HEK293 (cell line): ENCODE results near the gene ATPAF2.

Experiments
- CTCF ChIA-PET: fragments of 350-600 bp; formaldehyde crosslinking; extraction: SDS; loops from one replicate; lab custom pipeline; 2021; ENCODE audit warnings: antibody characterized with exemption; lab: Yijun Ruan, JAX
- POLR2A ChIA-PET: fragments of 300-600 bp; formaldehyde crosslinking; extraction: SDS; loops from one replicate; lab custom pipeline; 2020; ENCODE audit warnings: antibody characterized with exemption, inconsistent platforms; lab: Yijun Ruan, JAX
- H3K27ac ChIP-seq: fragments of 200-500 bp; sonication (Bioruptor generic); 2 replicates; pipeline ENCODE4 v1.5.1; 2014; ENCODE audit warnings: low read depth, low read length, control low read depth, inconsistent platforms; ENCODE audit errors: extremely low read depth
- H3K36me3 ChIP-seq, 2 experiments: fragments of 200-500 bp in 1 of 2; sonication (Bioruptor generic) in 1 of 2; 1 replicate in 1 of 2; 2 replicates in 1 of 2; pipeline ENCODE4 v1.5.1; 2014 to 2017; ENCODE audit warnings: inconsistent platforms in 2 of 2, low read length in 2 of 2; ENCODE audit not compliant: control insufficient read depth in 2 of 2, insufficient read depth in 1 of 2
- H3K4me1 ChIP-seq: fragments of 200-500 bp; sonication (Bioruptor generic); 2 replicates; pipeline ENCODE4 v1.5.1; 2014; ENCODE audit warnings: mild to moderate bottlenecking, low read length, inconsistent platforms; ENCODE audit not compliant: control insufficient read depth, insufficient read depth
- H3K4me3 ChIP-seq: 2 replicates; pipeline ENCODE4 v1.5.1; 2011; ENCODE audit warnings: low read depth, mild to moderate bottlenecking, control low read depth, low read length, moderate library complexity
- H3K9me3 ChIP-seq: fragments of 200-500 bp; sonication (Bioruptor generic); 2 replicates; pipeline ENCODE4 v1.5.1; 2014; ENCODE audit warnings: low read depth, low read length, inconsistent platforms; ENCODE audit not compliant: control insufficient read depth, insufficient read depth
- BCL11B ChIP-seq: fragments of 450-650 bp; formaldehyde crosslinking; IDR thresholded peaks from 2 replicates; pipeline ENCODE4 v1.5.1; 2016; ENCODE audit warnings: low read depth, missing biosample characterization, missing genetic modification characterization
- IKZF3 ChIP-seq: fragments of 450-650 bp; IDR thresholded peaks from 2 replicates; pipeline ENCODE4 v1.5.0; 2018; ENCODE audit warnings: missing biosample characterization, mild to moderate bottlenecking, missing genetic modification characterization, moderate library complexity
- REPIN1 ChIP-seq: fragments of 450-650 bp; formaldehyde crosslinking; IDR thresholded peaks from 2 replicates; pipeline ENCODE4 v1.5.1; 2017; ENCODE audit warnings: missing biosample characterization, missing genetic modification characterization, low read depth
- SCRT2 ChIP-seq: fragments of 450-650 bp; formaldehyde crosslinking; IDR thresholded peaks from 2 replicates; pipeline ENCODE4 v1.5.1; 2016; ENCODE audit warnings: missing biosample characterization, missing genetic modification characterization
- ZBTB21 ChIP-seq: fragments of 450-650 bp; formaldehyde crosslinking; IDR thresholded peaks from 2 replicates; pipeline ENCODE4 v1.5.1; 2017; ENCODE audit warnings: missing biosample characterization, missing genetic modification characterization
- ZBTB48 ChIP-seq: fragments of 450-650 bp; formaldehyde crosslinking; IDR thresholded peaks from 2 replicates; pipeline ENCODE4 v1.5.1; 2016; ENCODE audit warnings: missing biosample characterization, missing genetic modification characterization
- ZNF133 ChIP-seq: fragments of 450-650 bp; formaldehyde crosslinking; IDR thresholded peaks from 2 replicates; pipeline ENCODE4 v1.5.1; 2016; ENCODE audit warnings: missing biosample characterization, missing genetic modification characterization
- ZNF16 ChIP-seq: fragments of 450-650 bp; formaldehyde crosslinking; IDR thresholded peaks from 2 replicates; pipeline ENCODE4 v1.5.1; 2016; ENCODE audit warnings: low read depth, missing biosample characterization, missing genetic modification characterization
- ZNF211 ChIP-seq: fragments of 450-650 bp; formaldehyde crosslinking; IDR thresholded peaks from 2 replicates; pipeline ENCODE4 v1.5.1; 2016; ENCODE audit warnings: low read depth, missing biosample characterization, missing genetic modification characterization
- ZNF223 ChIP-seq: fragments of 450-650 bp; formaldehyde crosslinking; IDR thresholded peaks from 2 replicates; pipeline ENCODE4 v1.5.1; 2016; ENCODE audit warnings: missing biosample characterization, missing genetic modification characterization
- ZNF354C ChIP-seq: fragments of 450-650 bp; formaldehyde crosslinking; IDR thresholded peaks from 2 replicates; pipeline ENCODE4 v1.5.1; 2016; ENCODE audit warnings: missing biosample characterization, missing genetic modification characterization, low read depth, borderline replicate concordance
- ZNF529 ChIP-seq: fragments of 450-650 bp; formaldehyde crosslinking; IDR thresholded peaks from 2 replicates; pipeline ENCODE4 v1.5.1; 2017; ENCODE audit warnings: missing genetic modification characterization, missing biosample characterization; ENCODE audit not compliant: insufficient replicate concordance
- ZNF571 ChIP-seq: fragments of 450-650 bp; formaldehyde crosslinking; IDR thresholded peaks from 2 replicates; pipeline ENCODE4 v1.5.0; 2017; ENCODE audit warnings: missing biosample characterization, missing genetic modification characterization
- ZNF580 ChIP-seq: fragments of 450-650 bp; formaldehyde crosslinking; IDR thresholded peaks from 2 replicates; pipeline ENCODE4 v1.5.1; 2016; ENCODE audit warnings: missing biosample characterization, missing genetic modification characterization
- ZSCAN30 ChIP-seq: fragments of 450-650 bp; IDR thresholded peaks from 2 replicates; pipeline ENCODE4 v1.5.1; 2018; ENCODE audit warnings: missing biosample characterization, mild to moderate bottlenecking, missing genetic modification characterization, moderate library complexity
- TF ChIP-seq, protein P1 (sequence below): fragments of 450-650 bp; formaldehyde crosslinking; IDR thresholded peaks from 2 replicates; pipeline ENCODE4 v1.5.1; 2017; ENCODE audit warnings: missing biosample characterization, missing genetic modification characterization
- TF ChIP-seq, protein P2 (sequence below): fragments of 450-650 bp; formaldehyde crosslinking; IDR thresholded peaks from 2 replicates; pipeline ENCODE4 v1.5.1; 2016; ENCODE audit warnings: missing biosample characterization, missing genetic modification characterization
- TF ChIP-seq, protein P3 (sequence below): fragments of 450-650 bp; formaldehyde crosslinking; IDR thresholded peaks from 2 replicates; pipeline ENCODE4 v1.5.1; 2016; ENCODE audit warnings: missing biosample characterization, missing genetic modification characterization
- TF ChIP-seq, protein P4 (sequence below): fragments of 450-650 bp; formaldehyde crosslinking; IDR thresholded peaks from 2 replicates; pipeline ENCODE4 v1.5.1; 2017; ENCODE audit warnings: missing biosample characterization, mild to moderate bottlenecking, missing genetic modification characterization, moderate library complexity
- TF ChIP-seq, protein P5 (sequence below): fragments of 450-650 bp; formaldehyde crosslinking; IDR thresholded peaks from 2 replicates; pipeline ENCODE4 v1.5.1; 2017; ENCODE audit warnings: missing biosample characterization, missing genetic modification characterization
- TF ChIP-seq, protein P6 (sequence below): fragments of 450-650 bp; formaldehyde crosslinking; IDR thresholded peaks from 2 replicates; pipeline ENCODE4 v1.5.1; 2016; ENCODE audit warnings: missing biosample characterization, missing genetic modification characterization

The ATPAF2 gene

GRCh38 chr17:18059283-18059682 is 20.3 kb upstream of the ATPAF2 start:
- ChIA-PET POLR2A (no interaction called here), CTCF (interaction anchor here (1.2 kb wide), 1 partner anchor 140 kb away, joined by 3 read pairs; no protein-coding TSS in a partner anchor)
- Histone ChIP-seq H3K4me1 (no peaks in the 10 kb centered on the region), H3K4me3 (no peak overlapping the region), H3K36me3 (peaks cover 66 to 79% of the 10 kb centered on the region in 2 experiments), H3K27ac (no peak overlapping the region; the same call in 1 of the 2 replicates), H3K9me3 (no peaks in the 10 kb centered on the region)
- TF ChIP-seq, protein P1, sequence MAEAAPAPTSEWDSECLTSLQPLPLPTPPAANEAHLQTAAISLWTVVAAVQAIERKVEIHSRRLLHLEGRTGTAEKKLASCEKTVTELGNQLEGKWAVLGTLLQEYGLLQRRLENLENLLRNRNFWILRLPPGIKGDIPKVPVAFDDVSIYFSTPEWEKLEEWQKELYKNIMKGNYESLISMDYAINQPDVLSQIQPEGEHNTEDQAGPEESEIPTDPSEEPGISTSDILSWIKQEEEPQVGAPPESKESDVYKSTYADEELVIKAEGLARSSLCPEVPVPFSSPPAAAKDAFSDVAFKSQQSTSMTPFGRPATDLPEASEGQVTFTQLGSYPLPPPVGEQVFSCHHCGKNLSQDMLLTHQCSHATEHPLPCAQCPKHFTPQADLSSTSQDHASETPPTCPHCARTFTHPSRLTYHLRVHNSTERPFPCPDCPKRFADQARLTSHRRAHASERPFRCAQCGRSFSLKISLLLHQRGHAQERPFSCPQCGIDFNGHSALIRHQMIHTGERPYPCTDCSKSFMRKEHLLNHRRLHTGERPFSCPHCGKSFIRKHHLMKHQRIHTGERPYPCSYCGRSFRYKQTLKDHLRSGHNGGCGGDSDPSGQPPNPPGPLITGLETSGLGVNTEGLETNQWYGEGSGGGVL (tag by site-specific recombination): no peak
- TF ChIP-seq ZNF16 (tag by site-specific recombination): no peak
- TF ChIP-seq BCL11B (tag by site-specific recombination): no peak

DNA sequence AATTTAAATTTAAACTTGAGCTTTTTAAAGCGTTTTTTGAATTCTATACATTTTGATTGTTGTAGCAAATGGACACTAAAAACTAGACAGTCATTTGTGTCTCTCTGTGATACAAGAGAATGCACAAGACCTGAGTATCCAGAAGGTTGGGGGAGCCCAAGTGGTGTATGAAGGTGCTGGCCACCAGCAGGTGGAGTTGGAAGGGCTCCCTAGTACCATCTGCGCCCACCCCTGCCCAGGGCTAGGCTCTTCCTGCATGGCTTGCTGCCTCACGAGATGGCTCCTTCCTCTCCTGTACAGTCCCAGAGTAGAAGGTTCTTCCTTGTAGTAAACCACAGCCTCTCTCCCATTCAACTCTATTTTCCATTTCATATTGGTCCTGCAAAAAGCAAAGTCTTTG is 17.2 kb upstream of the ATPAF2 start:
- H3K4me3 ChIP-seq: no peak overlapping the region
- CTCF ChIA-PET: interaction anchor here (1.0 kb wide), 1 partner anchor 37 kb away, joined by 3 read pairs; no protein-coding TSS in a partner anchor
- no peaks in the 10 kb centered on the region for H3K9me3 ChIP-seq
- H3K36me3 ChIP-seq: peaks cover 47 to 70% of the 10 kb centered on the region in 2 experiments
- H3K27ac ChIP-seq: no peak overlapping the region
- H3K4me1 ChIP-seq: no peaks in the 10 kb centered on the region
- TF ChIP-seq, protein P2, sequence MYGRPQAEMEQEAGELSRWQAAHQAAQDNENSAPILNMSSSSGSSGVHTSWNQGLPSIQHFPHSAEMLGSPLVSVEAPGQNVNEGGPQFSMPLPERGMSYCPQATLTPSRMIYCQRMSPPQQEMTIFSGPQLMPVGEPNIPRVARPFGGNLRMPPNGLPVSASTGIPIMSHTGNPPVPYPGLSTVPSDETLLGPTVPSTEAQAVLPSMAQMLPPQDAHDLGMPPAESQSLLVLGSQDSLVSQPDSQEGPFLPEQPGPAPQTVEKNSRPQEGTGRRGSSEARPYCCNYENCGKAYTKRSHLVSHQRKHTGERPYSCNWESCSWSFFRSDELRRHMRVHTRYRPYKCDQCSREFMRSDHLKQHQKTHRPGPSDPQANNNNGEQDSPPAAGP (tag by site-specific recombination): no peak
- TF ChIP-seq ZNF354C (tag by site-specific recombination) (no peak), ZSCAN30 (no peak), ZNF211 (no peak), IKZF3 (tag by site-specific recombination) (no peak), ZBTB48 (no peak), ZNF580 (tag by site-specific recombination) (no peak), ZNF133 (tag by site-specific recombination) (no peak), SCRT2 (tag by site-specific recombination) (no peak), ZNF529 (no peak)
- TF ChIP-seq, protein P3, sequence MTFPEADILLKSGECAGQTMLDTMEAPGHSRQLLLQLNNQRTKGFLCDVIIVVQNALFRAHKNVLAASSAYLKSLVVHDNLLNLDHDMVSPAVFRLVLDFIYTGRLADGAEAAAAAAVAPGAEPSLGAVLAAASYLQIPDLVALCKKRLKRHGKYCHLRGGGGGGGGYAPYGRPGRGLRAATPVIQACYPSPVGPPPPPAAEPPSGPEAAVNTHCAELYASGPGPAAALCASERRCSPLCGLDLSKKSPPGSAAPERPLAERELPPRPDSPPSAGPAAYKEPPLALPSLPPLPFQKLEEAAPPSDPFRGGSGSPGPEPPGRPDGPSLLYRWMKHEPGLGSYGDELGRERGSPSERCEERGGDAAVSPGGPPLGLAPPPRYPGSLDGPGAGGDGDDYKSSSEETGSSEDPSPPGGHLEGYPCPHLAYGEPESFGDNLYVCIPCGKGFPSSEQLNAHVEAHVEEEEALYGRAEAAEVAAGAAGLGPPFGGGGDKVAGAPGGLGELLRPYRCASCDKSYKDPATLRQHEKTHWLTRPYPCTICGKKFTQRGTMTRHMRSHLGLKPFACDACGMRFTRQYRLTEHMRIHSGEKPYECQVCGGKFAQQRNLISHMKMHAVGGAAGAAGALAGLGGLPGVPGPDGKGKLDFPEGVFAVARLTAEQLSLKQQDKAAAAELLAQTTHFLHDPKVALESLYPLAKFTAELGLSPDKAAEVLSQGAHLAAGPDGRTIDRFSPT (tag by site-specific recombination): no peak
- TF ChIP-seq, protein P4, sequence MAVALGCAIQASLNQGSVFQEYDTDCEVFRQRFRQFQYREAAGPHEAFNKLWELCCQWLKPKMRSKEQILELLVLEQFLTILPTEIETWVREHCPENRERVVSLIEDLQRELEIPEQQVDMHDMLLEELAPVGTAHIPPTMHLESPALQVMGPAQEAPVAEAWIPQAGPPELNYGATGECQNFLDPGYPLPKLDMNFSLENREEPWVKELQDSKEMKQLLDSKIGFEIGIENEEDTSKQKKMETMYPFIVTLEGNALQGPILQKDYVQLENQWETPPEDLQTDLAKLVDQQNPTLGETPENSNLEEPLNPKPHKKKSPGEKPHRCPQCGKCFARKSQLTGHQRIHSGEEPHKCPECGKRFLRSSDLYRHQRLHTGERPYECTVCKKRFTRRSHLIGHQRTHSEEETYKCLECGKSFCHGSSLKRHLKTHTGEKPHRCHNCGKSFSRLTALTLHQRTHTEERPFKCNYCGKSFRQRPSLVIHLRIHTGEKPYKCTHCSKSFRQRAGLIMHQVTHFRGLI (tag by site-specific recombination): no peak
- TF ChIP-seq, all 188 proteins: peak for 0
- POLR2A ChIA-PET: no interaction called here

GRCh38 chr17:18055597-18055996 is 16.6 kb upstream of the ATPAF2 start:
- ChIA-PET POLR2A (no interaction called here), CTCF (no interaction called here)
- H3K36me3 ChIP-seq: peaks cover 51 to 66% of the 10 kb centered on the region in 2 experiments
- no peak overlapping the region for H3K27ac ChIP-seq
- H3K4me1 ChIP-seq: no peaks in the 10 kb centered on the region
- no peak overlapping the region for H3K4me3 ChIP-seq
- H3K9me3 ChIP-seq: no peaks in the 10 kb centered on the region
- TF ChIP-seq, protein P5, sequence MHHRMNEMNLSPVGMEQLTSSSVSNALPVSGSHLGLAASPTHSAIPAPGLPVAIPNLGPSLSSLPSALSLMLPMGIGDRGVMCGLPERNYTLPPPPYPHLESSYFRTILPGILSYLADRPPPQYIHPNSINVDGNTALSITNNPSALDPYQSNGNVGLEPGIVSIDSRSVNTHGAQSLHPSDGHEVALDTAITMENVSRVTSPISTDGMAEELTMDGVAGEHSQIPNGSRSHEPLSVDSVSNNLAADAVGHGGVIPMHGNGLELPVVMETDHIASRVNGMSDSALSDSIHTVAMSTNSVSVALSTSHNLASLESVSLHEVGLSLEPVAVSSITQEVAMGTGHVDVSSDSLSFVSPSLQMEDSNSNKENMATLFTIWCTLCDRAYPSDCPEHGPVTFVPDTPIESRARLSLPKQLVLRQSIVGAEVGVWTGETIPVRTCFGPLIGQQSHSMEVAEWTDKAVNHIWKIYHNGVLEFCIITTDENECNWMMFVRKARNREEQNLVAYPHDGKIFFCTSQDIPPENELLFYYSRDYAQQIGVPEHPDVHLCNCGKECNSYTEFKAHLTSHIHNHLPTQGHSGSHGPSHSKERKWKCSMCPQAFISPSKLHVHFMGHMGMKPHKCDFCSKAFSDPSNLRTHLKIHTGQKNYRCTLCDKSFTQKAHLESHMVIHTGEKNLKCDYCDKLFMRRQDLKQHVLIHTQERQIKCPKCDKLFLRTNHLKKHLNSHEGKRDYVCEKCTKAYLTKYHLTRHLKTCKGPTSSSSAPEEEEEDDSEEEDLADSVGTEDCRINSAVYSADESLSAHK (tag by site-specific recombination): no peak
- no peak for TF ChIP-seq ZBTB21 (tag by site-specific recombination)
- no peak for TF ChIP-seq ZNF571 (tag by site-specific recombination)
- TF ChIP-seq REPIN1 (tag by site-specific recombination): no peak
- no peak for TF ChIP-seq ZNF223
- TF ChIP-seq, protein P6, sequence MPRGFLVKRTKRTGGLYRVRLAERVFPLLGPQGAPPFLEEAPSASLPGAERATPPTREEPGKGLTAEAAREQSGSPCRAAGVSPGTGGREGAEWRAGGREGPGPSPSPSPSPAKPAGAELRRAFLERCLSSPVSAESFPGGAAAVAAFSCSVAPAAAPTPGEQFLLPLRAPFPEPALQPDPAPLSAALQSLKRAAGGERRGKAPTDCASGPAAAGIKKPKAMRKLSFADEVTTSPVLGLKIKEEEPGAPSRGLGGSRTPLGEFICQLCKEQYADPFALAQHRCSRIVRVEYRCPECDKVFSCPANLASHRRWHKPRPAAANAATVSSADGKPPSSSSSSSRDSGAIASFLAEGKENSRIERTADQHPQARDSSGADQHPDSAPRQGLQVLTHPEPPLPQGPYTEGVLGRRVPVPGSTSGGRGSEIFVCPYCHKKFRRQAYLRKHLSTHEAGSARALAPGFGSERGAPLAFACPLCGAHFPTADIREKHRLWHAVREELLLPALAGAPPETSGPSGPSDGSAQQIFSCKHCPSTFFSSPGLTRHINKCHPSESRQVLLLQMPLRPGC: no peak
